ENCODE data around the gene ATG7.

The ATG7 gene

GRCh38 chr3:11553436-11554235, 281.4 kb downstream of the ATG7 start:
- DNase-seq (ENCODE audit: low spot score): no peak

- no peak for DNase-seq (ENCODE audit: low spot score)
Observed at GRCh38 chr3:11554236-11554610, 282.0 kb downstream of the ATG7 start.

- no peak for DNase-seq (ENCODE audit: low spot score)
Observed at GRCh38 chr3:11554666-11555065, 282.5 kb downstream of the ATG7 start.

GRCh38 chr3:11555211-11555782, 283.1 kb downstream of the ATG7 start:
- DNase-seq (ENCODE audit: low spot score): no peak

- DNase-seq (ENCODE audit: low spot score): no peak
Observed at GRCh38 chr3:11555881-11556633, 283.9 kb downstream of the ATG7 start.

GRCh38 chr3:11556851-11557644, 284.9 kb downstream of the ATG7 start:
- no peak for DNase-seq (ENCODE audit: low spot score)

- no peak for DNase-seq (ENCODE audit: low spot score)
Observed at GRCh38 chr3:11558002-11558401, 285.8 kb downstream of the ATG7 start.

GRCh38 chr3:11558411-11558903, 286.3 kb downstream of the ATG7 start:
- DNase-seq (ENCODE audit: low spot score): no peak

- DNase-seq (ENCODE audit: low spot score): no peak
Observed at GRCh38 chr3:11558918-11559815, 287.0 kb downstream of the ATG7 start.

- peak; percentile 43 for DNase-seq (ENCODE audit: low spot score)
Observed at GRCh38 chr3:11559816-11560633, 287.8 kb downstream of the ATG7 start.

- DNase-seq (ENCODE audit: low spot score): no peak
Observed at GRCh38 chr3:11560746-11561145, 288.5 kb downstream of the ATG7 start.

GRCh38 chr3:11562277-11562881, 290.2 kb downstream of the ATG7 start:
- no peak for DNase-seq (ENCODE audit: low spot score)

GRCh38 chr3:11563159-11563864, 291.1 kb downstream of the ATG7 start:
- DNase-seq (ENCODE audit: low spot score): no peak

GRCh38 chr3:11563865-11564185, 291.6 kb downstream of the ATG7 start:
- no peak for DNase-seq (ENCODE audit: low spot score)

GRCh38 chr3:11564577-11565001, 292.4 kb downstream of the ATG7 start:
- DNase-seq (ENCODE audit: low spot score): no peak

- DNase-seq (ENCODE audit: low spot score): no peak
Observed at GRCh38 chr3:11565072-11565471, 292.9 kb downstream of the ATG7 start.

- no peak for DNase-seq (ENCODE audit: low spot score)
Observed at GRCh38 chr3:11565492-11565891, 293.3 kb downstream of the ATG7 start.

- no peak for DNase-seq (ENCODE audit: low spot score)
Observed at GRCh38 chr3:11565932-11566331, 293.7 kb downstream of the ATG7 start.

GRCh38 chr3:11566478-11566877, 294.3 kb downstream of the ATG7 start:
- DNase-seq (ENCODE audit: low spot score): no peak
